Right lobe of liver (tissue), 6 donors: ENCODE results near the gene CLRN2. TPM values are rescaled to one million over a fixed set of nuclear protein-coding genes. Genes with fewer than 3 reads are reported as not detected.

Source experiments
- ATAC-seq, 4 donors: fragments of 200-7000 bp; cut with Tn5 transposase; one replicate each; pipeline ENCODE4 v1.9.1; 2020; ENCODE audit warnings: mild to moderate bottlenecking in 4 of 4, moderate library complexity in 4 of 4
- DNase-seq, 3 donors: peaks; one replicate each; pipeline ENCODE4 v3.0.0-alpha.2; 2020
- H3K27ac ChIP-seq, 3 donors: fragments of 200-600 bp; one replicate each; pipeline ENCODE4 v1.8.0; 2022
- H3K27me3 ChIP-seq, 2 donors: fragments of 200-600 bp; one replicate each; pipeline ENCODE4 v1.8.0; 2022
- H3K36me3 ChIP-seq, 4 donors: fragments of 200-600 bp; sonication (generic) in 1 of 4; one replicate each; pipeline versions ENCODE4 v1.5.1 to v1.8.0; 2017 to 2022; ENCODE audit warnings: control low read depth in 1 of 4
- H3K4me1 ChIP-seq, 4 donors: fragments of 200-600 bp; sonication (generic) in 1 of 4; one replicate each; pipeline versions ENCODE4 v1.5.1 to v1.8.0; 2017 to 2022; ENCODE audit warnings: control low read depth in 1 of 4
- H3K4me3 ChIP-seq, 3 donors: fragments of 200-600 bp; one replicate each; pipeline ENCODE4 v1.8.0; 2022
- H3K9me3 ChIP-seq, 4 donors: fragments of 200-600 bp; sonication (generic) in 1 of 4; one replicate each; pipeline versions ENCODE4 v1.5.1 to v1.8.0; 2017 to 2022; ENCODE audit warnings: control low read depth in 1 of 4
- CTCF ChIP-seq, 4 donors: fragments of 200-600 bp in 3 of 4; fragments of 450-650 bp in 1 of 4; IDR thresholded peaks; one replicate each; pipeline versions ENCODE4 v1.5.1 to v1.8.0; 2016 to 2022; ENCODE audit warnings: antibody characterized with exemption in 4 of 4, mild to moderate bottlenecking in 2 of 4
- POLR2A ChIP-seq: fragments of 450-650 bp; IDR thresholded peaks from one replicate; pipeline ENCODE4 v1.6.1; 2017; ENCODE audit warnings: antibody characterized with exemption, mild to moderate bottlenecking
- WGBS: methylation state at CpG from one replicate; pipeline ENCODE4 v1.1.6; 2018; ENCODE audit warnings: low coverage, low lambda C conversion rate; ENCODE audit not compliant: insufficient coverage; ENCODE audit errors: missing lambda C conversion rate; 5-methylcytosine and 5-hydroxymethylcytosine counted together
- intact Hi-C, 2 donors: fragments of 100-400 bp; cut with DNase I; formaldehyde crosslinking; loops; one replicate each; pipeline versions ENCODE4 v1.11.2 to v1.14.1; 2022
- total RNA-seq, 6 experiments: library from RNA; depleted of rRNA in 2 of 6; stranded (reverse); fragments of >200 nt in 2 of 6; fragmentation: NEBNext Ultra II Directional in 3 of 6; extraction: Animal tissue kit (Norgen Biotek cat#: 25700) in 3 of 6; gene quantifications; one replicate each; pipeline versions ENCODE4 v1.1.0 to v1.2.4, GENCODE V29; 2016 to 2023
- donor health status: DM: no; HTN: yes; CAD: no.
- donor health status: DM: no; HTN: no; CAD: no.
- donor health status: DM: no; HTN: no; CAD: no.
- donor health status: DM: no; HTN: yes; CAD: no.
- donor health status: DM: no; HTN: yes; CAD: no.

Gene CLRN2
- total RNA-seq, 6 experiments from 2014 or later: not detected

GRCh38 chr4:17528551-17529165, 13.7 kb downstream of the CLRN2 start:
- Histone ChIP-seq H3K9me3 (no peaks in the 10 kb centered on the region), H3K27ac (no peak overlapping the region), H3K36me3 (no peaks in the 10 kb centered on the region), H3K4me1 (peaks cover 0 to 4% (median 0%) of the 10 kb centered on the region in 4 donors), H3K27me3 (no peaks in the 10 kb centered on the region), H3K4me3 (no peak overlapping the region)
- intact Hi-C loops: no loop called here
- ATAC-seq (no peak), DNase-seq (no peak)
- TF ChIP-seq POLR2A (no peak), CTCF (IDR thresholded peaks at IDR 0.05) (no peak)
- 86% methylated on average over 9 of the region's 10 CpGs for WGBS

- peaks cover 0 to 2% (median 0%) of the 10 kb centered on the region in 4 donors for H3K9me3 ChIP-seq
- DNase-seq (no peak), ATAC-seq (peak in 1 of 4 donors; percentile 9)
- H3K27me3 ChIP-seq: no peaks in the 10 kb centered on the region
- H3K4me3 ChIP-seq: no peak overlapping the region
- 69% methylated on average over 5 of the region's 8 CpGs for WGBS
- H3K4me1 ChIP-seq: peaks cover 0 to 4% (median 0%) of the 10 kb centered on the region in 4 donors
- no peaks in the 10 kb centered on the region for H3K36me3 ChIP-seq
- intact Hi-C loops: no loop called here
- TF ChIP-seq CTCF (IDR thresholded peaks at IDR 0.05): no peak
- no peak for TF ChIP-seq POLR2A
- H3K27ac ChIP-seq: no peak overlapping the region
Observed at GRCh38 chr4:17531538-17532285, 16.7 kb downstream of the CLRN2 start.

GRCh38 chr4:17534705-17535104, 19.7 kb downstream of the CLRN2 start:
- H3K27ac ChIP-seq: peak overlapping the region in 2 of 3 donors; percentile 16 to 58
- H3K9me3 ChIP-seq: peaks cover 0 to 2% (median 0%) of the 10 kb centered on the region in 4 donors
- no peak for ATAC-seq
- no peaks in the 10 kb centered on the region for H3K27me3 ChIP-seq
- peaks cover 0 to 2% (median 0%) of the 10 kb centered on the region in 4 donors for H3K4me1 ChIP-seq
- no peaks in the 10 kb centered on the region for H3K36me3 ChIP-seq
- no peak for DNase-seq
- TF ChIP-seq CTCF (IDR thresholded peaks at IDR 0.05) (no peak), POLR2A (no peak)
- no peak overlapping the region for H3K4me3 ChIP-seq
- intact Hi-C loops: no loop called here
- 92% methylated on average over 4 of the region's 4 CpGs for WGBS

- peak; percentile 72 to 90 (median 76) for ATAC-seq
Observed at GRCh38 chr4:17535242-17535641, 20.3 kb downstream of the CLRN2 start.

More at GRCh38 chr4:17535242-17535641, 20.3 kb downstream of the CLRN2 start:
- Histone ChIP-seq H3K9me3 (peaks cover 0 to 2% (median 0%) of the 10 kb centered on the region in 4 donors), H3K27ac (peak overlapping the region in 2 of 3 donors; percentile 16 to 58), H3K4me1 (no peaks in the 10 kb centered on the region), H3K4me3 (peak overlapping the region in 1 of 3 donors; percentile 12), H3K27me3 (no peaks in the 10 kb centered on the region), H3K36me3 (no peaks in the 10 kb centered on the region)
- 18% methylated on average over 4 of the region's 4 CpGs for WGBS
- TF ChIP-seq POLR2A (no peak), CTCF (IDR thresholded peaks at IDR 0.05) (no peak)
- intact Hi-C loops: no loop called here
- DNase-seq: no peak
